AG04449 (cell line): ENCODE results near the gene PGM5.
"Not testable (repeated sequence)": the region's sequence is repeated elsewhere in the genome, so short reads cannot be mapped to it uniquely, and the experiment has no call there.

Source experiments
- CTCF ChIA-PET: fragments of 350-600 bp; formaldehyde crosslinking; extraction: SDS; loops from one replicate; lab custom pipeline; 2021; ENCODE audit warnings: antibody characterized with exemption; lab: Yijun Ruan, JAX
- POLR2A ChIA-PET: fragments of 400-600, 350-600 bp; formaldehyde crosslinking; extraction: SDS; loops from one replicate; lab custom pipeline; 2020; ENCODE audit warnings: antibody characterized with exemption, inconsistent platforms; lab: Yijun Ruan, JAX
- DNase-seq: peaks from one replicate; pipeline ENCODE4 v3.0.0-alpha.2; 2010; ENCODE audit warnings: low read depth, low spot score
- H3K4me3 ChIP-seq: 2 replicates; pipeline ENCODE4 v1.5.1; 2011; ENCODE audit warnings: low read depth, mild to moderate bottlenecking, control low read depth, low read length

The PGM5 gene

DNA sequence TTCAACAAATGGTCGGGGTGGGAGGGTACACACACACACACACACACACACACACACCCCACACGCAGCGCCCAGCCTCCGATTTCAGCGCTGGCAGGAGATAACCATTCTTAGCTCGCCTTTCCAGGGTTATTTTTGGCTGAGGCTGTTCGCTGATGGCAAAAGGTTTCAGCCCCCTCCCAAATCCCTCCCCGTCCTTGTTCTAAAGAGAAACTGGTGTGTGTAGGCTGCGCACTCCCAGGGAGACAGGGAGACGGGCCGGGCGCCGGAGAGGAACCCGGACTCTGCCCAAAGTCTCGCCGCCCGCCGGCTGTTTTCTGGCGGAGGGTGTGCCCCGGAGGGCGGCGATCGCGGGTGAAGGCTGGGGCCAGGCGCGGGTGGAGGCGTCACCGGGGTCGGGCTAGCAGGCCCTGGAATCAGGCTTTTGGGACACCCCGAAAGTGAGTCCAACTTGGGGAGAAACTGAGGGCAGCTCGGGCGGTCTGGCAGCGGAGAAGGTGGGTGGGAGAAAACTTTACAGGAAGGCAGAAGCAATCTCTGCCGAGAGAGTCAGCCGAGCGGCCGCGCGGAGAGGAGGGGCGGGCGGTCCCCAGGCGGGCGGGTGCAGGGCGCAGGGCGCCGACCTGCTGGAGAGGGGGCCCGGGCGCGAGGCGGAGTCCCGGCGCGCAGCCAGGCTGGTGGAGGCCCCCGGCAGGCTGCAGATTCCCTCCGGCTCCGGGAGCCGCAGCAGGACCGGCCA lies at the start of gene PGM5:
Gene PGM5 (plus strand): TSS at position 232 of the 739 bp plus-strand sequence. CDS start 517 bp downstream, outside the sequence.
- peak within 1 kb of the TSS; percentile 40 for H3K4me3 ChIP-seq
- POLR2A ChIA-PET, DNase-seq, CTCF ChIA-PET: not testable (repeated sequence)

DNA sequence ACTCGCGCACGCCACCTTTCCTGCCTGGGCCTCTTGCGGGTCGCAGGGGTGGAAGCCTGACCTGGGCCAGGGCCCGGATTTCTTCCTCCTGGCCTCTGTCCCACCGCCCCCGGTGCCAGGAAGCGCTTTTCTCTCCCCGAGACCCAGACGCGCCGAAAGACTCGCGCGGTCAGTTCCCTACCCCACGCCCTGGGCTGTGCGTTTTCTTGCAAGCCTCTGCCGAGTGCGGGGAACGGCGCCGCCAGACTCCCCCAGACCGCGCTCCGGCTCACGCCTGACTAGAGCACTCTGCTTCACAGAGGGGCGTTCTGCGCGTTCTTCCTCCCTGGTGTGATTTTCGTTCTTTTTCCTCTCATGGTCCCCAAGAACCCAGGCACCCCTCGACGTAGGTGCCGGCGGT lies 49.3 kb upstream of the PGM5 start:
- H3K4me3 ChIP-seq, POLR2A ChIA-PET, DNase-seq, CTCF ChIA-PET: not testable (repeated sequence)

DNA sequence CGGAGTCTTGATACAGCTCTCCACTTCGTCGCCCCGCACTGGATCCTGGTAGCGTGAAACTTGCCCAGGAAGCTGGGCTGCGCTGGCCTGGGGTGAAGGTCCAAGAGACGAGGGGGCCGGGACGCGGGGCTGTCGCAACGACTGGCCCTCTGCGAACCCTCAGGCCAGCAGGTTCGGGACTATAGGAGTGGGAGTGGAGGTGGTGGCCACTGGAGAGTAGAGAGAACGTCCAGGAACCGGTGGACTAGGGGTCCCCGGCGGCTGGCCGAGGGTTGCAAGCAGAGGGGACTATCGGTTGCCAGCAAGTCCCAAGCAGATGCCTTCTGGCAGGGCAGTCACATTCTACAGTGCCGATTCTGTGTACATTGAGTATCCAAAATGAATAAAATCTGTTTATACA lies 48.8 kb upstream of the PGM5 start:
- not testable (repeated sequence) for DNase-seq

DNA sequence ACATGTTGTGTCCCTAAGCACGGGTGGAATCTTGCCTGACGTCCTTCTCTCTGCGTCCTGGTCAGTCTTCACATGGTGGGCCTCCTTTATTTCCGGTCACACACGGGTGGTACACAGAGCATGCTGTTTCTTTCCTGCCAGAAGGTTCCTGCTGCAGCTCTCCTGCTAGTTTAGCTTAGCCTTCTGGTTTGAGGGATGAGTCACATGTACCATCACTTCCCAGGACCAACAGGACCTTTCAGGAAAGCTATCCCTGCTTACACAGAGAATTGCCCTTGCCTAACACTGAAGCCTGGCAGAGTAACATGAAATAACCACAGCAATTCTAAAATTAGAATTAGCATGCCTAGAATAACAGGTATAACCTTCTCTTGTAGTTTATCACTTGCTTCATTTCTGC lies 45.2 kb upstream of the PGM5 start:
- DNase-seq, POLR2A ChIA-PET, H3K4me3 ChIP-seq, CTCF ChIA-PET: not testable (repeated sequence)

More for the DNA sequence above, 48.8 kb upstream of the PGM5 start:
- CTCF ChIA-PET, H3K4me3 ChIP-seq, POLR2A ChIA-PET: not testable (repeated sequence)

DNA sequence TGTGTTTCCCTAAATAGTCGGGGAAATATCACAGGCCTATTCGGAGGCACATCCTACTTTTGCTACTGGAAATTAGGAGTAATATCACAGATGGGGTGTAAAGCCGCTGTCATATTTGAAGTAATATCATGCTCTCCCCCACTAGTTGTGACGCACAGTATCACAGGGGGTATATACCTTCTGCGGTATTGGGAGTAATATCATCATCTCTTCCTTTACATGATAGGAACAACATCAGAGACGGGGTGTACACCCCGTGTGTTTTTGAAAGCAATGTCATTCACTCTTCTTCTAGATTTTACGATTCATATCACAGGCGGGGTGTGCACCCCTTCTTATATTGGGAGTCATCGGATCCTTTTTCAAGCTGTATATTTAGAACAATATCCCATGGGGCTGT lies 38.2 kb upstream of the PGM5 start:
- DNase-seq, POLR2A ChIA-PET, H3K4me3 ChIP-seq, CTCF ChIA-PET: not testable (repeated sequence)

DNA sequence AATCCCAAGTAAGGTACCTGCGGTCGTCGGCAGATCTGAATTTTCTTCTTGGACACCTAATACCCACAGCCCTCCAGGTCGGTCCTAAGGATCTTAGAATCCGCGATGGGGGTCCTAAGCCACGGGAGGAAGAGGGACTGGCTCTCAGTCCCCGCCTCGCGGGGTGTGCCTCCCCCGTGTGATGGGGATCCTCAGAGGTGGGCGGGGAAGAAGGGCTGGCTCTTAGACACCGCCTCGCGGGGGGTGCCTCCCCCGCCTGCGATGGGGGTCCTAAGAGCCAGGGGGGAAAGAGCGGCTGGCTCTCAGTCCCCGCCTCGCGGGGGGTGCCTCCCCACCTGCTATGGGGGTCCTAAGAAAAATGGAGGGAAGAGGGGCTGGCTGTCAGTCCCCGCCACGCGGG lies 32.7 kb upstream of the PGM5 start:
- DNase-seq, CTCF ChIA-PET, POLR2A ChIA-PET: not testable (repeated sequence)

DNA sequence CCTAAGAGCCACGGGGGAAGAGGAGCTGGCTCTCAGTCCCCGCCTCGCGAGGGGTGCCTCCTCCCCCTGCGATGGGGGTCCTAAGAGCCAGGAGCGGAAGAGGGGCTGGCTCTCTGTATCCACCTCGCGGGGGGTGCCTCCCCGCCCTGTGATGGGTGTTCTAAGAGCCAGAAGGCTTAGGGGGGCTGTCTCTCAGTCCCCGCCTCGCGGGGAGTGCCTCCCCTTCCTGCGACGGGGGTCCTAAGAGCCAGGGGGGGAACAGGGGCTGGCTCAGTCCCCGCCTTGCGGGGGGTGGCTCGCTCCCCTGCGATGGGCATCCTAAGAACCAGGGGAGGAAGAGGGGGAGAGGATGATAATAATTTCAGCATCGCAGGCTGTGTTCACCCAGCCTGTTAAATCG lies 31.9 kb upstream of the PGM5 start:
- POLR2A ChIA-PET: not testable (repeated sequence)

More for the DNA sequence above, 32.7 kb upstream of the PGM5 start:
- H3K4me3 ChIP-seq: not testable (repeated sequence)

DNA sequence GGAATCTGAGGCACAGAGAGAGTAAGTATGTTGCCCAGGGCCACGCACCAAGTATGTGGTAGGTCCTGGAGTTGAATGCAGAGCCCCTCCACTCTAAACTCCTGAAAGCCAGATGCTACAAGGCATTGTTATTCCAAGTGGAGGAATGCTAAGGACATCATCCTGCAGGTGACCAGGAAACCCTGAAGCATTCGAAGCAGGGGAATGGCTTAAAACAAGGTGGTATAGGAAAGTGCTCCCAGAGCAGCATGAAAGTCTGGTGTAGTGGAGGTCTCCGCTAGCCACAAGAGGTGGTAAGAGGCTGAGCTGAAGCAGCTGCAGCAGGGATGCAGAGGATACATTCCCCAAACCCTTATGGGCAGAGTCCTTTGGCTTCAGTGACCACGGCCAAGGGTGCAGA lies 27.3 kb upstream of the PGM5 start:
- CTCF ChIA-PET, DNase-seq, H3K4me3 ChIP-seq, POLR2A ChIA-PET: not testable (repeated sequence)

More for the DNA sequence above, 31.9 kb upstream of the PGM5 start:
- CTCF ChIA-PET, DNase-seq, H3K4me3 ChIP-seq: not testable (repeated sequence)

DNA sequence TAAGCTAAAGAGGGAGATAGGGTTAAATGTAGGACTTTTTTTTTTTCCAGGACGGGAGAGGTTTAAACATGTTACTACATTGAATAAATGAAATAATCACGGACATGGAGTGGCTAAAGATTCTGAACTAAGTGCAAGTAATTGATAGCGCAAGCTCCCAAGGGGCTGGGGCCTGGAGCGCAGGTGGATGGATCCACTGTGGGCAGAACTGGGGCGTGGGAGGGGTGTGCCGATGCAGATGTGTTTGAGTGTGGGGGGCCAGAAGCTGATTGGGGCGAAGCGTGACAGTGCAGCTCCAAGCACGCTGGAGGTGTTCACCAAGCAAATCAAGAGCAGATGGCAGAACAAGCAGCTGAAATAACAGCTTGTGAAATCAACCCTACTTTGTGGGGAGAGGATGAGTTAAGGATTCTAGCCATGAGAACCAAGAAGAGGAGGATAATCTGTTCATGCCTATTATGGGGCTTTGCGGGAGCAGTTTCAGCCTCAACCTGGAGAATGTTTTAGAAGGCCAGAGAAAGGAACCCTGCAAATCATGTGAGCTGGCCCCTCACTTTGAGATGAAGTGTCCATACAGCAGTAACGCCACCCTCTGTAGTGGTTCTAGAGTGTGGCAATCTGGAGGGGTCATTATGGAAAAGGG lies 25.8 kb upstream of the PGM5 start:
- POLR2A ChIA-PET, CTCF ChIA-PET, H3K4me3 ChIP-seq, DNase-seq: not testable (repeated sequence)

DNA sequence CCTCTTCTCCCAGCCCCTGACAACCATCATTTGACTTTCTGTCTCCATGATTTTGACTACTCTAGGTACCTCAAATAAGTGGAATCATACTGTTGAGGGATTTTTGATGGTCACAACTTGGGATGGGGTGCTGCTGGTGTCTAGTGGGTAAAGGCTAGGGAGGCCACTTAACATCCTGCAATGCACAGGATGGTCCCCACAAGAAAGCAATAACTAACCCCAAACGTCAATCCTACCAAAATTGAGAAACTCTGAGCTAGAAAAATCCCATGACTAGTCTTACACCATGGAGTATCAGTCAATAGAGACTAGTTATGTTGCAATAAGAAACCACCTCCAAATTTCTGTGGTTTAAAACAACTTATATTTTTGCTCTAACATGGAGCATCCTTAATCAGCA lies 24.3 kb upstream of the PGM5 start:
- H3K4me3 ChIP-seq, CTCF ChIA-PET, POLR2A ChIA-PET, DNase-seq: not testable (repeated sequence)

DNA sequence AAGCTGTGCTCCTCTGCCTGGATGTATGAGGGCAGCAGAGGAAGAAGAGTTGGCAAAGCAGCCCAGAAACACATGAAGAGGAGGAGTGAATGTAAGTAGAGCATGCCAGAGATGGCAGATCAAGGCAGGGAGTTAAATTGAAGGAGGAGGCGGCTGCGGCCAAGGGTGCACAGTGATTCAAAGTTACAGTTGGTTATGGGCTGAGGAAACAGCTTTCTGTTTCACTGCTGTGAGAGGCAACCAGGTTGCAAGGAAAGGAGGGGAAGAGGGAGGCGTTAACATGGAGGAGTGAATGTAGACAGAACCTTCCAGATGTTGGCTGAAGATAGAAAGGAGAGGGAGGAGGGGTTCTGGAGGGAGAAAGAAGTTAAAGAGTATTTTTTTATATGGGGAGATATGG lies 20.5 kb upstream of the PGM5 start:
- CTCF ChIA-PET: not testable (repeated sequence)

DNA sequence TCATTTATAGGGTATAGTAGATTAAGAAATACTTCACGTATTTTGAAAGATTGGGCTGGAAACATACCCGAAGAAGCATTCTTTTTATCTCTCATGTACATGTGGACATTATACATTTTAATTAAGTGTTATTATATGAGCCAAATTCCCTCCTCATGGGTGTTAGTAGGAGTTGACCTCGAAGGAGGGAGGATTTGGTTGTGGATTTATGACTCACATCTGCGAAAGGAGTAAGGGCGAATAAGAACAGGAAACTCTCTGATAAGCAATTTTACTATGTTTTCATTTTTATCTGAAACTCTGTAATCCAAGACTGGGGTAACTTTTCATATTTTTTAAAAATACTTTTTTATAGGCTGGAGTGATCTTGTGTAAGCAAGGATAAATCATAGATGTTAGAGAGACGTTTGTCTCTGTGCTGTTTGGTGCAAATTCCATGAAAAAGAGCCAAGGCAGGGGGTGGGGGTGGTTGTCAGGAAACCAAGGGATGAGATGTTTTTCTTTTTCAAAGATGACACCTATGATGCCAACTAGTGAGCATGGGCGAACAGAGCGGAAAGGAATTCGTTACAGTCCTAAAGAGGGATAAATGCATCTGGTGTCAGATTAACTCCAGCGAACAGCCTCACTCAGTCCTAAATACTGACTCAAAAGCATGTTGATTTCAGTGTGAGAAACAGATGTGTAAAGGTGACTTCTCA lies 19.6 kb upstream of the PGM5 start:
- CTCF ChIA-PET, POLR2A ChIA-PET: not testable (repeated sequence)

More for the DNA sequence above, 20.5 kb upstream of the PGM5 start:
- DNase-seq, POLR2A ChIA-PET, H3K4me3 ChIP-seq: not testable (repeated sequence)

DNA sequence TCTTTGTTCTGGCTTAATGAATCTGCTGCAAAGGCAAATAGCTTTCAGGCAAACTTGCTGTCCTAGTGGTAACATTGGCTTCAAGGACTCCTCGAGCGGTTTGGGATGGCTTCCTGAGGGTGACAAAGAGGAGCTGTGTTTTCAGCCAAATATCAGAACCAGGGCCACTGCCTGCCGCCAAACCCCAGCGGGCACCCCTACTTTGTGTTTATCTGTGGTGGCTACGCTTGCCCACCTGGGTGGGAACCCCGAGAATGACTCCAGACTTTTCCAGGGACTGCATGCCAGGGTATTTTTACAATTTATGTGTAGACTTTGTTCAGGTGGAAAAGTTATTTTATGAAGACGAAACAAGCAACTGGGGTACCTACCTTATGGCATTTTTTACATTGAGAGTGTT lies 18.4 kb upstream of the PGM5 start:
- H3K4me3 ChIP-seq, POLR2A ChIA-PET, CTCF ChIA-PET, DNase-seq: not testable (repeated sequence)

More for the DNA sequence above, 19.6 kb upstream of the PGM5 start:
- H3K4me3 ChIP-seq, DNase-seq: not testable (repeated sequence)

DNA sequence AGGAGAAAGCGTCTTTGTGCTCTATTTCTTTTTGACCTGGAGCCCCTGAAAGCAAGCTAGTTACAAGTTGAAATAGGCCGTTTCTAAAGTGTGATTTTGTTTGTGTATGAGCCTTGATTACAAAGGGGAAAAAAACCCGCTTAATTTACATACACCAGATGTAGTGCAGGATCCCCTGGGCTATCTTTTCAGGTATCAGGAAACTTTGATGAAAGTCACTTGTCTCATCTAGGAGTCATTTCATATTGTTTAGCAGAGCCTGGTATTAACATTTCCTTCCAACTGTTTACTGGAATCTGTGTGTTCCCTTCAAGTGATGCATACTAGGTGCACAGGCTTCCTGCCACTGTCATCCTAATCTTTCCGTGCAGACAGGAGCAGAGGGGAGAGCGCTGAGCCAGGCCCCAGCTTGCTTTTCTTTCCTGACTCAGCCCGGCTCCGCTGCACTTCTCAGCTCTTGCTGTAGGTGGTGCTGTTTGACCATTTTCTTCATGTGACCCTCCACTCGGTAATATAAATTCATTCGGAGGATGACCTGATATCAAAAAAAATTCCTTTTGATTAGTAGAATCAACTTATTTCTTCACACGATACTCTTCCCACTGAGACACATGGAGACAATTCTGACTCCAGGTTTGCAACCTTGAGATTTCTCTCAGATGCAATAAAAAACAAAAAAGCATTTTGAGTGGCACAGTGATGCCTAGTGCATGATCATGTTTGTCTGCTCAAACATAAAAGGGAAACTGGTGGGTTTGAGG lies 14.0 kb upstream of the PGM5 start:
- H3K4me3 ChIP-seq, POLR2A ChIA-PET, DNase-seq: not testable (repeated sequence)
- CTCF ChIA-PET: interaction anchor here (1.1 kb wide), 1 partner anchor 166 kb away, joined by 4 read pairs; no protein-coding TSS in a partner anchor

DNA sequence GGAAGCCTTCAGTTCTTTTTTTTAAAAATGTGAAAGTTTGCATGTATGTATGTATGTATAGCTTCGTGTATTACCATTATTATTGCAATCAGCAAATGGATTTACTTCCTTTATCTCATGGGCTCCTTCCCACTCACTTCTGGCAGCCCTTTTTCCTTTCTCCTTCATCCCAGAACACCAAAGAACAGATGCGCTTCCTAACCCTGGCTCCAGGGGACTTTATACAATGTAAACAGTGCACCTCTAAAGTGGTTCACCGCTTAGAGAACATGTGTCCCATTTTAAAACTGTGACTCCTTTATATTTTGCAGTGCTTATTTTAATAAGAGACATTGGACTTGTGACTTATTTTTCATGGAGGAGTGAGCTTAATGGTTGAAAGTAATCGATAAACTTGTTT lies 13.2 kb upstream of the PGM5 start:
- H3K4me3 ChIP-seq, POLR2A ChIA-PET, DNase-seq: not testable (repeated sequence)
- CTCF ChIA-PET: interaction anchor here (1.1 kb wide), 1 partner anchor 165 kb away, joined by 4 read pairs; no protein-coding TSS in a partner anchor

DNA sequence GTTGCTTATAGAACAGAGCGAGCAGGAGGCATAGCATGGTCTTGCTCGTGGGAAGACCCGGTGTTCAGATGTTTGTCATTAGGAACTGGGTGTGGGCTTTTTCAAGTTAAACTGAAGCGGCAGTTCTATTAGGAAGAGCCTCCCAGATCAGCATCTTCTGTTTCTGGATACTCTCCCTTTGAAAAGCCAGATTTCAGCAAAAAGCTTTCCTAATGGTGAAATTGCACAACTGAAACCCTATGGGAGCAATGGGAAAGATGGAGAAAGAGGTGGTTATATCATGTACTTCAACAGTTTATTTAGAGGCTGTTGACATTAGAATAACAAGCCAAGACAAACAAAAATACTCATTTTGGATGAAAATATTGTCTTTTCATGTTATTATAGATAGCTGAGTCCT lies 12.4 kb upstream of the PGM5 start:
- DNase-seq, POLR2A ChIA-PET, H3K4me3 ChIP-seq, CTCF ChIA-PET: not testable (repeated sequence)
